HCT116 (cell line): Measurements from ENCODE around the gene PRR23B. TPM values are rescaled to one million over a fixed set of nuclear protein-coding genes. Genes with fewer than 3 reads are reported as not detected.

ENCODE experiments used
- ATAC-seq: fragments of 200-7000 bp; cut with Tn5 transposase; 2 replicates; pipeline ENCODE4 v1.9.1; 2020; ENCODE audit warnings: mild to moderate bottlenecking, moderate library complexity
- BruUV-seq: library from RNA; stranded (reverse); fragments of 400-500 nt; replicated peaks from 2 replicates; lab custom pipeline; 2021; lab: Mats Ljungman, UMichigan
- CTCF ChIA-PET: fragments of 300-600 bp; sonication (Branson Sonifier 250); formaldehyde crosslinking; loops from one replicate; lab custom pipeline; 2021; ENCODE audit warnings: antibody characterized with exemption; lab: Charles Lee
- POLR2A ChIA-PET: fragments of 300-600, 350-600 bp; sonication (Branson Sonifier 250); formaldehyde crosslinking; loops from one replicate; lab custom pipeline; 2021; ENCODE audit warnings: antibody characterized with exemption; lab: Charles Lee
- RAD21 ChIA-PET, 2 experiments: fragments of 300-600 bp; sonication (Branson Sonifier 250); formaldehyde crosslinking; loops; one replicate each; lab custom pipeline; 2023; ENCODE audit warnings: low total read pairs in 2 of 2; ENCODE audit not compliant: uncharacterized antibody in 2 of 2, unreplicated experiment in 2 of 2, low non-redundant PET in 1 of 2; lab: Charles Lee
- DNase-seq: peaks from one replicate; pipeline ENCODE4 v3.0.0-alpha.2; 2010; ENCODE audit warnings: low read depth, low spot score
- H2AFZ ChIP-seq: fragments of 200-600 bp; shearing (Covaris generic), sonication (generic); 2 replicates; pipeline ENCODE4 v1.6.1; 2017; ENCODE audit warnings: low read depth, mixed run types, mixed read lengths, antibody characterized with exemption, low read length; ENCODE audit not compliant: poor library complexity, severe bottlenecking
- H3K27ac ChIP-seq: 2 replicates; pipeline ENCODE4 v1.5.1; 2012; ENCODE audit warnings: low read depth, low read length
- H3K27me3 ChIP-seq: fragments of 200-600 bp; sonication (generic); 2 replicates; pipeline ENCODE4 v1.6.1; 2016; ENCODE audit warnings: mixed run types, low read length, mixed read lengths; ENCODE audit not compliant: insufficient read depth
- H3K36me3 ChIP-seq, 2 experiments: fragments of 200-500 bp in 1 of 2; fragments of 200-600 bp in 1 of 2; sonication (Bioruptor generic) in 1 of 2; sonication (generic) in 1 of 2; 2 replicates each; pipeline versions ENCODE4 v1.5.1 to v1.6.1; 2014 to 2016; ENCODE audit warnings: low read length in 2 of 2, inconsistent platforms in 1 of 2, mixed read lengths in 1 of 2, mixed run types in 1 of 2; ENCODE audit not compliant: insufficient read depth in 2 of 2, control insufficient read depth in 1 of 2
- H3K4me1 ChIP-seq, 2 experiments: fragments of 200-600 bp in 1 of 2; sonication (generic) in 1 of 2; 2 replicates each; pipeline versions ENCODE4 v1.5.1 to v1.6.1; 2012 to 2017; ENCODE audit warnings: low read length in 2 of 2, inconsistent platforms in 1 of 2, mild to moderate bottlenecking in 1 of 2, mixed read lengths in 1 of 2, mixed run types in 1 of 2, moderate library complexity in 1 of 2; ENCODE audit not compliant: insufficient read depth in 2 of 2, control insufficient read depth in 1 of 2
- H3K4me2 ChIP-seq: fragments of 200-600 bp; sonication (generic); 2 replicates; pipeline ENCODE4 v1.6.1; 2017; ENCODE audit warnings: mixed run types, low read length, mixed read lengths
- H3K4me3 ChIP-seq, 2 experiments: fragments of 200-600 bp in 1 of 2; sonication (generic) in 1 of 2; replicated peaks in 1 of 2; 2 replicates each; pipeline ENCODE4 v1.5.1; 2011 to 2016; ENCODE audit warnings: low read length in 2 of 2, control low read depth in 1 of 2, low read depth in 1 of 2, mild to moderate bottlenecking in 1 of 2, mixed read lengths in 1 of 2, mixed run types in 1 of 2
- H3K79me2 ChIP-seq: fragments of 200-600 bp; sonication (generic); 2 replicates; pipeline ENCODE4 v1.6.1; 2017; ENCODE audit warnings: mild to moderate bottlenecking, mixed run types, low read length, moderate library complexity, mixed read lengths; ENCODE audit not compliant: insufficient read depth
- H3K9ac ChIP-seq: fragments of 200-600 bp; sonication (generic); 2 replicates; pipeline ENCODE4 v1.6.1; 2016; ENCODE audit warnings: low read length, mixed read lengths
- H3K9me2 ChIP-seq: fragments of 200-600 bp; sonication (generic), shearing (Covaris generic); 2 replicates; pipeline ENCODE4 v1.6.1; 2017; ENCODE audit warnings: mixed run types, mild to moderate bottlenecking, moderate library complexity; ENCODE audit not compliant: insufficient read depth
- H3K9me3 ChIP-seq, 2 experiments: fragments of 200-500 bp in 1 of 2; fragments of 200-600 bp in 1 of 2; sonication (Bioruptor generic) in 1 of 2; sonication (generic) in 1 of 2; 2 replicates each; pipeline ENCODE4 v1.6.1; 2014 to 2017; ENCODE audit warnings: low read length in 2 of 2, mixed read lengths in 2 of 2, inconsistent platforms in 1 of 2, low read depth in 1 of 2, mild to moderate bottlenecking in 1 of 2, mixed run types in 1 of 2, moderate library complexity in 1 of 2; ENCODE audit not compliant: control insufficient read depth in 1 of 2, insufficient read depth in 1 of 2
- H4K20me1 ChIP-seq: fragments of 200-600 bp; sonication (generic), shearing (Covaris generic); 2 replicates; pipeline ENCODE4 v1.6.1; 2017; ENCODE audit warnings: mixed run types, mild to moderate bottlenecking, moderate library complexity; ENCODE audit not compliant: insufficient read depth
- EGR1 ChIP-seq: IDR thresholded peaks from 2 replicates; pipeline ENCODE4 v1.6.1; 2012; ENCODE audit warnings: low read depth
- FOSL1 ChIP-seq: IDR thresholded peaks from 2 replicates; pipeline ENCODE4 v1.6.1; 2012; ENCODE audit warnings: low read depth
- JUND ChIP-seq: IDR thresholded peaks from 2 replicates; pipeline ENCODE4 v1.6.1; 2012
- POLR2A ChIP-seq: IDR thresholded peaks from 2 replicates; pipeline ENCODE4 v1.7.0; 2011; ENCODE audit warnings: borderline replicate concordance; ENCODE audit not compliant: insufficient read depth, insufficient read length; ENCODE audit errors: extremely low read depth
- RAD21 ChIP-seq: IDR thresholded peaks from 2 replicates; pipeline ENCODE4 v1.6.1; 2012; ENCODE audit warnings: low read depth, mild to moderate bottlenecking
- SP1 ChIP-seq: IDR thresholded peaks from 2 replicates; pipeline ENCODE4 v1.6.1; 2012; ENCODE audit warnings: low read depth
- ZNF274 ChIP-seq: fragments of 200-500 bp; sonication (Bioruptor generic); IDR thresholded peaks from 2 replicates; pipeline ENCODE4 v1.6.1; 2014; ENCODE audit warnings: mild to moderate bottlenecking, low read depth, low read length, inconsistent platforms
- intact Hi-C: fragments of 100-400 bp; cut with micrococcal nuclease; formaldehyde crosslinking; loops from 2 replicates; pipeline ENCODE4 v1.10.0; 2022
- total RNA-seq: library from RNA; stranded (reverse); gene quantifications from one replicate; pipeline ENCODE4 v1.2.1, GENCODE V29; 2021; ENCODE audit not compliant: unreplicated experiment
- TF ChIP-seq, protein P1 (sequence below): IDR thresholded peaks from 2 replicates; pipeline ENCODE4 v1.6.1; 2012
- TF ChIP-seq, protein P2 (sequence below): IDR thresholded peaks from 2 replicates; pipeline ENCODE4 v1.6.1; 2011; ENCODE audit warnings: mild to moderate bottlenecking, low read length, moderate library complexity; ENCODE audit not compliant: insufficient replicate concordance; ENCODE audit errors: extremely low read depth

The PRR23B gene
- total RNA-seq, 1 experiment from 2014 or later = not detected

DNA sequence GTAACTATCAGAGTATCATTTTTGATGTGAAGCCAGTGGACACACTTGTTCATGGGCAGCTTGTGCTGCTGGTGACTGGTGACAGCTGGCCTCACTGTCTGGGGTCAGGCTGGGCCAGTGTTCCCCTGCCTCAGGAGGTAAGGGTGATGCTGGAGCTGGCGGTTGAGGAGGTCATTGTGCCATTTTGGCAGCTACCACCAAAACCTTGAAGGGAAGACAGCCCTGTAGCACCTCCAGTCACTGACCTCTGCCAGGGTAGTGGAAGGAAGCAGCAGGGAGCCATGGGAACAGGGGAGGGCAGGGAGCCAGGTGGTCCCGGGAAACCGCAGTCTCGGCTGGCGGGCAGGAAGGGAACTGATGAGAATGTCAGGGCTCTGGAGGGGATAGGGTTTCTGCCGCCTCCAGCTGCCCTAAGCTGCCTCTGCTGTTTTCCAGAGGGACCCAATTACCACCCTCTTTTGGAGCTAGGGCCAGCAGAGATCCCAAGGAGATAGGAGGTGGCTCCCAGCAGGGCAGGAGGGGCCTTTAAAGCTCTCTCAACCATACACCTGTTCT lies 48.9 kb downstream of the PRR23B start:
- POLR2A ChIA-PET = no interaction called here
- ATAC-seq (no peak), DNase-seq (no peak)
- H3K4me3 ChIP-seq = no peak overlapping the region
- H3K27me3 ChIP-seq = no peaks in the 10 kb centered on the region
- no peak overlapping the region for H2AFZ ChIP-seq
- intact Hi-C loops = no loop called here
- H3K4me2 ChIP-seq = no peak overlapping the region
- no peaks in the 10 kb centered on the region for H3K36me3 ChIP-seq
- H3K79me2 ChIP-seq = no peaks in the 10 kb centered on the region
- H3K9me3 ChIP-seq = no peaks in the 10 kb centered on the region
- TF ChIP-seq ZNF274 = no peak
- TF ChIP-seq POLR2A = no peak
- no peak for TF ChIP-seq SP1
- TF ChIP-seq, protein P1, sequence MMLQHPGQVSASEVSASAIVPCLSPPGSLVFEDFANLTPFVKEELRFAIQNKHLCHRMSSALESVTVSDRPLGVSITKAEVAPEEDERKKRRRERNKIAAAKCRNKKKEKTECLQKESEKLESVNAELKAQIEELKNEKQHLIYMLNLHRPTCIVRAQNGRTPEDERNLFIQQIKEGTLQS = no peak
- TF ChIP-seq EGR1 = no peak
- TF ChIP-seq RAD21 = no peak
- no peak for TF ChIP-seq FOSL1
- TF ChIP-seq JUND = no peak
- TF ChIP-seq, protein P2, sequence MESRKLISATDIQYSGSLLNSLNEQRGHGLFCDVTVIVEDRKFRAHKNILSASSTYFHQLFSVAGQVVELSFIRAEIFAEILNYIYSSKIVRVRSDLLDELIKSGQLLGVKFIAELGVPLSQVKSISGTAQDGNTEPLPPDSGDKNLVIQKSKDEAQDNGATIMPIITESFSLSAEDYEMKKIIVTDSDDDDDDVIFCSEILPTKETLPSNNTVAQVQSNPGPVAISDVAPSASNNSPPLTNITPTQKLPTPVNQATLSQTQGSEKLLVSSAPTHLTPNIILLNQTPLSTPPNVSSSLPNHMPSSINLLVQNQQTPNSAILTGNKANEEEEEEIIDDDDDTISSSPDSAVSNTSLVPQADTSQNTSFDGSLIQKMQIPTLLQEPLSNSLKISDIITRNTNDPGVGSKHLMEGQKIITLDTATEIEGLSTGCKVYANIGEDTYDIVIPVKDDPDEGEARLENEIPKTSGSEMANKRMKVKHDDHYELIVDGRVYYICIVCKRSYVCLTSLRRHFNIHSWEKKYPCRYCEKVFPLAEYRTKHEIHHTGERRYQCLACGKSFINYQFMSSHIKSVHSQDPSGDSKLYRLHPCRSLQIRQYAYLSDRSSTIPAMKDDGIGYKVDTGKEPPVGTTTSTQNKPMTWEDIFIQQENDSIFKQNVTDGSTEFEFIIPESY = no peak
- RAD21 ChIA-PET = no interaction called here
- H3K9ac ChIP-seq = no peak overlapping the region
- no peaks in the 10 kb centered on the region for H4K20me1 ChIP-seq
- no TSS peak for BruUV-seq
- CTCF ChIA-PET = interaction anchor here (1.1 to 1.3 kb wide), 2 partner anchors 11 to 36 kb away, joined by 3 to 4 read pairs; no protein-coding TSS in a partner anchor
- H3K9me2 ChIP-seq = no peaks in the 10 kb centered on the region
- H3K27ac ChIP-seq = no peak overlapping the region
- peaks cover 0 to 7% of the 10 kb centered on the region in 2 experiments; a peak in 1 of 4 replicates for H3K4me1 ChIP-seq

Other genes with a start within 250 kb of the PRR23B start
- gene PIK3CB, start 186.0 kb downstream of the PRR23B start, total RNA-seq = 44.3 TPM
- gene FOXL2, start 73.8 kb downstream of the PRR23B start, total RNA-seq = not detected
- gene FOXL2NB, start 73.7 kb downstream of the PRR23B start, total RNA-seq = 0.93 TPM
- gene PRR23A, start 14.7 kb downstream of the PRR23B start, total RNA-seq = not detected
- gene PRR23C, start 24.0 kb upstream of the PRR23B start, total RNA-seq = not detected